GM12878 (cell line): Measurements from ENCODE around the gene MRPS5. TPM values are rescaled to one million over a fixed set of nuclear protein-coding genes. Genes with fewer than 3 reads are reported as not detected.

Experiments
- ATF2 ChIP-seq: IDR thresholded peaks from 2 replicates; pipeline ENCODE4 v1.6.1; 2012; ENCODE audit warnings: low read length, inconsistent platforms
- BHLHE40 ChIP-seq, 2 experiments: fragments of 450-650 bp in 1 of 2; IDR thresholded peaks; 2 replicates each; pipeline ENCODE4 v1.6.1; 2011 to 2017; ENCODE audit warnings: low read depth in 2 of 2, borderline replicate concordance in 1 of 2, improper control_type of control experiment in 1 of 2, low read length in 1 of 2, mild to moderate bottlenecking in 1 of 2
- CHD2 ChIP-seq: IDR thresholded peaks from 2 replicates; pipeline ENCODE4 v1.6.1; 2011; ENCODE audit warnings: low read depth, low read length, improper control_type of control experiment, borderline replicate concordance
- CREM ChIP-seq: IDR thresholded peaks from 2 replicates; pipeline ENCODE4 v1.6.1; 2014; ENCODE audit warnings: antibody characterized with exemption, low read depth
- FOXM1 ChIP-seq: IDR thresholded peaks from 2 replicates; pipeline ENCODE4 v1.6.1; 2012; ENCODE audit warnings: low read depth, mild to moderate bottlenecking, inconsistent platforms, low read length, moderate library complexity
- GATAD2B ChIP-seq: fragments of 450-650 bp; conservative IDR thresholded peaks from 2 replicates; pipeline ENCODE4 v1.6.1; 2017; ENCODE audit warnings: low read depth, mild to moderate bottlenecking, moderate library complexity
- HDAC6 ChIP-seq: fragments of 200-600 bp; sonication (generic); IDR thresholded peaks from one replicate; pipeline ENCODE4 v1.8.0; 2017; ENCODE audit warnings: antibody characterized with exemption; ENCODE audit not compliant: unreplicated experiment
- HDGF ChIP-seq: fragments of 450-650 bp; IDR thresholded peaks from 2 replicates; pipeline ENCODE4 v1.6.1; 2016; ENCODE audit warnings: antibody characterized with exemption
- HSF1 ChIP-seq: fragments of 150-350 bp; IDR thresholded peaks from 2 replicates; pipeline ENCODE4 v1.6.1; 2014; ENCODE audit warnings: mild to moderate bottlenecking, low read depth, low read length
- IKZF2 ChIP-seq, 2 experiments: fragments of 450-650 bp; IDR thresholded peaks; 2 replicates each; pipeline ENCODE4 v1.6.1; 2017; ENCODE audit warnings: mild to moderate bottlenecking in 2 of 2, moderate library complexity in 2 of 2
- KDM1A ChIP-seq: fragments of 200-600 bp; sonication (generic); IDR thresholded peaks from 2 replicates; pipeline ENCODE4 v1.6.1; 2016; ENCODE audit warnings: borderline replicate concordance
- MEF2A ChIP-seq: IDR thresholded peaks from 2 replicates; pipeline ENCODE4 v1.6.1; 2011; ENCODE audit warnings: low read depth, mild to moderate bottlenecking, low read length, moderate library complexity; ENCODE audit not compliant: insufficient read depth
- NBN ChIP-seq: fragments of 450-650 bp; IDR thresholded peaks from 2 replicates; pipeline ENCODE4 v1.6.1; 2016
- NFXL1 ChIP-seq: fragments of 450-650 bp; IDR thresholded peaks from 2 replicates; pipeline ENCODE4 v1.6.1; 2017; ENCODE audit warnings: antibody characterized with exemption, mild to moderate bottlenecking, borderline replicate concordance
- NFYB ChIP-seq: IDR thresholded peaks from 2 replicates; pipeline ENCODE4 v1.6.1; 2011; ENCODE audit warnings: low read depth, mild to moderate bottlenecking, low read length, improper control_type of control experiment, moderate library complexity; ENCODE audit not compliant: insufficient read depth
- NR2C1 ChIP-seq: fragments of 450-650 bp; IDR thresholded peaks from 2 replicates; pipeline ENCODE4 v1.6.1; 2017; ENCODE audit warnings: antibody characterized with exemption, mild to moderate bottlenecking, moderate library complexity
- PBX3 ChIP-seq: IDR thresholded peaks from 2 replicates; pipeline ENCODE4 v1.6.1; 2011; ENCODE audit warnings: mild to moderate bottlenecking, low read depth, low read length, moderate library complexity; ENCODE audit not compliant: insufficient replicate concordance
- RAD21 ChIP-seq: IDR thresholded peaks from 2 replicates; pipeline ENCODE4 v1.6.1; 2011; ENCODE audit warnings: mild to moderate bottlenecking, low read depth, low read length, moderate library complexity; ENCODE audit not compliant: insufficient read depth
- RB1 ChIP-seq: fragments of 450-650 bp; formaldehyde crosslinking; IDR thresholded peaks from 2 replicates; pipeline ENCODE4 v1.6.1; 2017; ENCODE audit warnings: mild to moderate bottlenecking, borderline replicate concordance
- SMAD5 ChIP-seq: IDR thresholded peaks from 2 replicates; pipeline ENCODE4 v1.6.1; 2016; ENCODE audit warnings: antibody characterized with exemption, low read depth
- SMARCA5 ChIP-seq: fragments of 450-650 bp; IDR thresholded peaks from 2 replicates; pipeline ENCODE4 v1.6.1; 2017; ENCODE audit warnings: mild to moderate bottlenecking
- SMC3 ChIP-seq: IDR thresholded peaks from 2 replicates; pipeline ENCODE4 v1.6.1; 2011; ENCODE audit warnings: low read length, improper control_type of control experiment, borderline replicate concordance
- SP1 ChIP-seq: IDR thresholded peaks from one replicate; pipeline ENCODE4 v1.6.1; 2011; ENCODE audit warnings: low read depth, low read length
- SRF ChIP-seq, 2 experiments: IDR thresholded peaks; 2 replicates each; pipeline ENCODE4 v1.6.1; 2011; ENCODE audit warnings: low read depth in 2 of 2, low read length in 2 of 2, mild to moderate bottlenecking in 1 of 2, moderate library complexity in 1 of 2
- TARDBP ChIP-seq: IDR thresholded peaks from 2 replicates; pipeline ENCODE4 v1.6.1; 2016; ENCODE audit warnings: borderline replicate concordance
- TCF12 ChIP-seq: IDR thresholded peaks from 2 replicates; pipeline ENCODE4 v1.6.1; 2011; ENCODE audit warnings: low read depth, mild to moderate bottlenecking, low read length
- TCF7 ChIP-seq: IDR thresholded peaks from 2 replicates; pipeline ENCODE4 v1.6.1; 2014; ENCODE audit warnings: antibody characterized with exemption, borderline replicate concordance
- WRNIP1 ChIP-seq: IDR thresholded peaks from 2 replicates; pipeline ENCODE4 v1.6.1; 2011; ENCODE audit warnings: low read depth, low read length, improper control_type of control experiment, borderline replicate concordance
- ZBTB33 ChIP-seq: fragments of 450-650 bp; IDR thresholded peaks from 2 replicates; pipeline ENCODE4 v1.6.1; 2017; ENCODE audit warnings: mild to moderate bottlenecking
- polyA plus RNA-seq, 11 experiments: library from polyadenylated mRNA; depleted of rRNA in 4 of 11; unstranded in 6 of 11; stranded (reverse) in 5 of 11; fragments of >200 nt; fragmentation: Nextera tagmentation in 4 of 11; fragmentation: Illumina TruSeq in 1 of 11; extraction: Ambion mirVana in 4 of 11; extraction: Trizol in 1 of 11; gene quantifications; 1 replicate in 1 of 11; 2 replicates in 10 of 11; pipeline versions ENCODE4 v1.2.1 to v1.2.3, GENCODE V29; 2011 to 2016; ENCODE audit warnings: inconsistent platforms in 2 of 11, missing spikeins in 2 of 11, low read depth in 1 of 11
- total RNA-seq, 4 experiments: library from RNA; depleted of rRNA in 3 of 4; stranded (reverse); fragments of >200 nt in 3 of 4; fragmentation: Illumina TruSeq in 1 of 4; extraction: Trizol in 1 of 4; gene quantifications; 2 replicates each; pipeline versions ENCODE4 v1.2.1 to v1.2.3, GENCODE V29; 2013 to 2021

MRPS5 gene
- total and polyA plus RNA-seq, 10 of the 15 experiments (the other 5 are each of a cell fraction or from before 2014, with no cell fraction given) = 54.8 to 93.0 (median 76.3) TPM

- TF ChIP-seq HSF1 (no peak), SMC3 (peak; percentile 67; the same call in 1 of the 2 replicates), ZBTB33 (peak; percentile 92), SRF (IDR thresholded peaks at IDR 0.05; ENCODE audit: low read depth in 2 of 2, low read length in 2 of 2) (no peak), HDGF (no peak), WRNIP1 (no peak), SP1 (no peak), TCF7 (no peak), FOXM1 (no peak), NR2C1 (no peak), HDAC6 (no peak), RB1 (no peak), TARDBP (no peak), NBN (no peak), NFXL1 (no peak), IKZF2 (IDR thresholded peaks at IDR 0.05) (no peak), CREM (0 out of 2 replicates have a peak, but pooled peaks have one; percentile 15), CHD2 (no peak), GATAD2B (no peak), KDM1A (no peak), RAD21 (peak; percentile 82), SMARCA5 (peak; percentile 35; the same call in 1 of the 2 replicates), TCF12 (no peak), PBX3 (no peak), NFYB (no peak), BHLHE40 (IDR thresholded peaks at IDR 0.05; ENCODE audit: borderline replicate concordance in 1 of 2, low read depth in 2 of 2, low read length in 1 of 2) (no peak), ATF2 (no peak), SMAD5 (no peak), MEF2A (no peak)
Measured at GRCh38 chr2:95115418-95115817, 6.2 kb downstream of the MRPS5 start (continued).
